Astrocyte (in vitro differentiated cells and primary cell): Measurements from ENCODE around the gene RGN.
"Not testable (repeated sequence)": the region's sequence is repeated elsewhere in the genome, so short reads cannot be mapped to it uniquely, and the experiment has no call there.

ENCODE experiments used
- CTCF ChIP-seq: IDR thresholded peaks from 2 replicates; pipeline ENCODE4 v1.5.1; 2011; ENCODE audit warnings: low read depth, mild to moderate bottlenecking, inconsistent platforms, low read length, moderate library complexity; ENCODE audit not compliant: insufficient read depth
- EZH2 ChIP-seq: IDR thresholded peaks from 2 replicates; pipeline ENCODE4 v1.6.1; 2012; ENCODE audit warnings: mild to moderate bottlenecking, low read length, inconsistent platforms; ENCODE audit not compliant: insufficient read depth

GRCh38 chrX:47110936-47111615 lies 32.8 kb downstream of the RGN start:
- not testable (repeated sequence) for TF ChIP-seq EZH2, CTCF
